ENCODE measurements around the gene HIPK2.

The HIPK2 gene

GRCh38 chr7:139627831-139628230 lies 150.0 kb downstream of the HIPK2 start:
- POLR2A ChIA-PET = no interaction called here

GRCh38 chr7:139626817-139627216 lies 151.0 kb downstream of the HIPK2 start:
- no peak for DNase-seq (ENCODE audit: extremely low spot score)
- POLR2A ChIA-PET = no interaction called here
- TF ChIP-seq PKNOX1 (IDR thresholded peaks at IDR 0.05) = no peak
- no peak for TF ChIP-seq SP1 (IDR thresholded peaks at IDR 0.05)
- no peak for TF ChIP-seq ZNF384 (IDR thresholded peaks at IDR 0.05)
- TF ChIP-seq FOXM1 (IDR thresholded peaks at IDR 0.05; ENCODE audit: borderline replicate concordance) = no peak
- TF ChIP-seq TARDBP (IDR thresholded peaks at IDR 0.05) = no peak
- no peak for TF ChIP-seq HDGF (IDR thresholded peaks at IDR 0.05; ENCODE audit: borderline replicate concordance)
- no peak for TF ChIP-seq SUZ12 (IDR thresholded peaks at IDR 0.05)
- no peak for TF ChIP-seq FOXA1 (IDR thresholded peaks at IDR 0.05)
- TF ChIP-seq NFRKB (IDR thresholded peaks at IDR 0.05) = no peak
- no peak for TF ChIP-seq ELF4 (IDR thresholded peaks at IDR 0.05)
- TF ChIP-seq ARNT (IDR thresholded peaks at IDR 0.05) = no peak
- TF ChIP-seq FOXK2 (IDR thresholded peaks at IDR 0.05) = no peak
- no peak for TF ChIP-seq CTBP1 (IDR thresholded peaks at IDR 0.05; ENCODE audit: borderline replicate concordance)
- no peak for TF ChIP-seq LEF1 (IDR thresholded peaks at IDR 0.05; ENCODE audit: borderline replicate concordance)
- TF ChIP-seq L3MBTL2 (conservative IDR thresholded peaks at IDR 0.05) = no peak
- CTCF ChIA-PET = no interaction called here

More at GRCh38 chr7:139627831-139628230, 150.0 kb downstream of the HIPK2 start:
- CTCF ChIA-PET = no interaction called here
- no peak for DNase-seq (ENCODE audit: extremely low spot score)
- no peak for TF ChIP-seq FOXM1 (IDR thresholded peaks at IDR 0.05; ENCODE audit: borderline replicate concordance)
- no peak for TF ChIP-seq FOXA1 (IDR thresholded peaks at IDR 0.05)
- TF ChIP-seq LEF1 (IDR thresholded peaks at IDR 0.05; ENCODE audit: borderline replicate concordance) = no peak
- no peak for TF ChIP-seq ARNT (IDR thresholded peaks at IDR 0.05)

DNA sequence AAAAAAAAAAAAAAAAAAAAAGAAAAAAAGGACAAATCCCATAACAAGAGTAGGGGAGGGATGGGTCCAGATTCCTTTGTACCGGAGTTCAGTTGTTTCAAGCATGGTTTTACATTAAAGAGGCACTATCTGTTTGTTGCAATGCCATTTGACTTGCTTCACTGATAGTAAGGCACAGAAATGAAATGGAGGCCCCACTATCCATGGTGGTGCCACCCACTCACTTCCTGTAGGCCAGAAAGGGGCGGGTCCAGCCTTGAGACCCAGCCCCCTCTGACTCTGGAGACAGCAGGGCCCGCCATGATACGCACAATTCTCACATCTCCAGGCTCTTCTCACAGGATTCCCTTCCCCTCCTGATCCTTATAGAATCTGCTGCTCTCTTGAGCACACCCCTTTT lies 154.3 kb downstream of the HIPK2 start:
- POLR2A ChIA-PET = no interaction called here
- TF ChIP-seq ELF4 (IDR thresholded peaks at IDR 0.05) = no peak
- no peak for TF ChIP-seq SUZ12 (IDR thresholded peaks at IDR 0.05)
- no peak for TF ChIP-seq CTBP1 (IDR thresholded peaks at IDR 0.05; ENCODE audit: borderline replicate concordance)
- no peak for DNase-seq (ENCODE audit: extremely low spot score)
- CTCF ChIA-PET = interaction anchor here (0.5 to 1.3 kb wide), 2 partner anchors 22 to 624 kb away, joined by 3 to 9 read pairs; no protein-coding TSS in a partner anchor

DNA sequence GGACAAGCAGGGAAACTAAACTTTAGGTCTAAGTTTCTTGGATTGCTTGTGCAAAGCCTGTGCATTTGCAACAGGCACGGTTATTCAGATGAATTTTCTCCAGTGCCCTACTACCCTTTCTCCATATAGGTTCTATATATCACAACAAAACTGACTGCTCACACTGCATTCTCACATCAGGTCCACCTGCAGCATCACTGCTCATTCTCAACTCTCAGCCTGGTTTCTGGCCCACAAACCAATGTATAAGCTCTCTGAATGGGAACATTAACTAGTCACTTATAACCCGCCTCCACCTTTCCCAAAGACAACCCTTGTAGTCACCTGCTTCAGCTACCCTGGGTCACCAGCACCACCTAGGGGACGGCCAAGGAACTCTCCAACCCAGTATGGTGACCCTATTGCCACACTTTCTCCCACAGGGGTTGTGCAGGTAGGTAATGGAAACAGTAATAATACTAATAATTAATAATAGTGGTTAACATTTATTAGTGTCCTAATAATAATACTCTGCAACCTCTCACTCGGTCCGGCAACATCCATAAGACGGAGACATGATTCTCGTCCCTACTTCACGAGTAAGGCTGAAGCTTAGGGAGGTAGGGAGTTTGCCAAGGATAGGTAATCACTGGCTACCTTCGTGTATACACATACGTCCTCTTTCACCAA lies 157.0 kb downstream of the HIPK2 start:
- TF ChIP-seq BHLHE40 (IDR thresholded peaks at IDR 0.05; ENCODE audit: borderline replicate concordance) (no peak), ARNT (IDR thresholded peaks at IDR 0.05) (no peak), SUZ12 (IDR thresholded peaks at IDR 0.05) (no peak), SP1 (IDR thresholded peaks at IDR 0.05) (no peak)
- CTCF ChIA-PET = interaction anchor here (0.6 to 1.8 kb wide), 7 partner anchors 12 to 862 kb away, joined by 3 to 11 read pairs (median 6); no protein-coding TSS in a partner anchor
- POLR2A ChIA-PET = no interaction called here
- DNase-seq (ENCODE audit: extremely low spot score) = peak; percentile 85

DNA sequence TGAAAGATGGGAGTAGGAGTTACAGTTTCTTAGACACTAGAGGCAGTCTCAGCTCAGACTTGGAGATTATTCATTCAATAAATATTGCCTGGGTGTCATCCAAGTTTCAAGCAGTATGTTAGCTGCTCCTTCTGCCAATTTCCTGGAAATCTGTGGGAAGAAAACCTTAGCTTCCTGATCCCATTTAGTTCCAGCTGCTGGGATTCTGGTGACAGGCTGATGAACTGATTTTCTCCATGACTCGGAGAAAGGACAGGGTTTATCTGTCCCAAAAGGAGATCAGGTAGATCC lies 158.5 kb downstream of the HIPK2 start:
- CTCF ChIA-PET = interaction anchor here (0.6 to 3.8 kb wide), 8 partner anchors 11 to 387 kb away, joined by 3 to 14 read pairs (median 6); no protein-coding TSS in a partner anchor
- POLR2A ChIA-PET = no interaction called here

GRCh38 chr7:139618482-139619366 lies 159.1 kb downstream of the HIPK2 start:
- ChIA-PET POLR2A (no interaction called here), CTCF (interaction anchor here (0.6 to 3.8 kb wide), 10 partner anchors 12 to 387 kb away, joined by 3 to 14 read pairs (median 4); no protein-coding TSS in a partner anchor)
- TF ChIP-seq HDGF (IDR thresholded peaks at IDR 0.05; ENCODE audit: borderline replicate concordance) (no peak), TARDBP (IDR thresholded peaks at IDR 0.05) (no peak), FOXM1 (IDR thresholded peaks at IDR 0.05; ENCODE audit: borderline replicate concordance) (no peak), CTBP1 (IDR thresholded peaks at IDR 0.05; ENCODE audit: borderline replicate concordance) (no peak), BHLHE40 (IDR thresholded peaks at IDR 0.05; ENCODE audit: borderline replicate concordance) (no peak), NFRKB (IDR thresholded peaks at IDR 0.05) (no peak), FOXA1 (IDR thresholded peaks at IDR 0.05) (no peak)
- DNase-seq (ENCODE audit: extremely low spot score) = peak; percentile 63

More for the DNA sequence above, 158.5 kb downstream of the HIPK2 start:
- no peak for TF ChIP-seq SUZ12 (IDR thresholded peaks at IDR 0.05)
- TF ChIP-seq ZNF384 (IDR thresholded peaks at IDR 0.05) = no peak
- no peak for TF ChIP-seq ARNT (IDR thresholded peaks at IDR 0.05)
- no peak for TF ChIP-seq L3MBTL2 (conservative IDR thresholded peaks at IDR 0.05)
- no peak for TF ChIP-seq FOXK2 (IDR thresholded peaks at IDR 0.05)
- no peak for TF ChIP-seq FOXM1 (IDR thresholded peaks at IDR 0.05; ENCODE audit: borderline replicate concordance)
- TF ChIP-seq HDGF (IDR thresholded peaks at IDR 0.05; ENCODE audit: borderline replicate concordance) = no peak
- no peak for TF ChIP-seq FOXA1 (IDR thresholded peaks at IDR 0.05)
- TF ChIP-seq SP1 (IDR thresholded peaks at IDR 0.05) = no peak
- no peak for TF ChIP-seq ELF4 (IDR thresholded peaks at IDR 0.05)
- no peak for TF ChIP-seq TARDBP (IDR thresholded peaks at IDR 0.05)
- TF ChIP-seq NFRKB (IDR thresholded peaks at IDR 0.05) = no peak
- DNase-seq (ENCODE audit: extremely low spot score) = no peak

- DNase-seq (ENCODE audit: extremely low spot score) = no peak
- POLR2A ChIA-PET = no interaction called here
- CTCF ChIA-PET = interaction anchor here (0.6 to 3.8 kb wide), 6 partner anchors 15 to 389 kb away, joined by 3 to 14 read pairs (median 8); no protein-coding TSS in a partner anchor
- TF ChIP-seq BHLHE40 (IDR thresholded peaks at IDR 0.05; ENCODE audit: borderline replicate concordance) (no peak), SUZ12 (IDR thresholded peaks at IDR 0.05) (no peak), ZNF384 (IDR thresholded peaks at IDR 0.05) (no peak), LEF1 (IDR thresholded peaks at IDR 0.05; ENCODE audit: borderline replicate concordance) (no peak), HDGF (IDR thresholded peaks at IDR 0.05; ENCODE audit: borderline replicate concordance) (no peak), CTBP1 (IDR thresholded peaks at IDR 0.05; ENCODE audit: borderline replicate concordance) (no peak), TARDBP (IDR thresholded peaks at IDR 0.05) (no peak), ARNT (IDR thresholded peaks at IDR 0.05) (no peak), ELF4 (IDR thresholded peaks at IDR 0.05) (no peak), SP1 (IDR thresholded peaks at IDR 0.05) (no peak), NFRKB (IDR thresholded peaks at IDR 0.05) (no peak), FOXK2 (IDR thresholded peaks at IDR 0.05) (no peak), PKNOX1 (IDR thresholded peaks at IDR 0.05) (no peak), FOXA1 (IDR thresholded peaks at IDR 0.05) (no peak), L3MBTL2 (conservative IDR thresholded peaks at IDR 0.05) (no peak), FOXM1 (IDR thresholded peaks at IDR 0.05; ENCODE audit: borderline replicate concordance) (no peak)
Measured at GRCh38 chr7:139617074-139617473, 160.7 kb downstream of the HIPK2 start.

Data from HEK293T (cell line).